ENCODE results near the gene HMMR. TPM values are rescaled to one million over a fixed set of nuclear protein-coding genes. Genes with fewer than 3 reads are reported as not detected.

The HMMR gene
- total and polyA plus RNA-seq, 9 of the 15 experiments (the other 6 are each of a cell fraction or from before 2014, with no cell fraction given), result 74.9 to 133 (median 90.8) TPM

DNA sequence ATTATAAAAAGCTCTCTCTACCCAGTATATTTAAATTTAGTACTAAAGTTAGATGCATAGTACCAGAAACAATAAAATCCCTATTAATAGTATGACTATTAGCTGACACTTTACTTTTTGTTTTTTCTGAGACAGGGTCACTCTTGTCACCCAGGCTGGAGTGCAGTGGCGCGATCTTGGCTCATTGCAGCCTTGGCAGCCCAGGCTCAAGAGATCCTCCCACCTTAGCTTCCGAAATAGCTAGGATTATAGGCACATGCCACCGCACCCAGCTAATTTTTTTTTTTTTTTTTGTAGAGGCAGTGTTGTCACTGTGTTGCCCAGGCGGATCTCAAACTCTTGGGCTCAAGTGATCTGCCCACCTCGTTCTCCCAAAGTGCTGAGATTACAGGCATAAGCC is 15.1 kb upstream of the HMMR start:
- H2AFZ ChIP-seq (ENCODE audit: low read depth, low read length), result no peak overlapping the region
- no peak overlapping the region for H3K4me3 ChIP-seq
- no peak overlapping the region for H3K4me2 ChIP-seq (ENCODE audit: insufficient read depth, low read length)
- POLR2A ChIA-PET, result interaction anchor here (0.7 to 9.0 kb wide), 3 partner anchors 10 to 36 kb away, joined by 3 to 126 read pairs (median 4); partner anchors contain the start of genes HMMR and NUDCD2
- no peaks in the 10 kb centered on the region for H4K20me1 ChIP-seq (replicated peaks; ENCODE audit: control insufficient read depth, insufficient read depth, low read length)
- H3K9ac ChIP-seq (ENCODE audit: insufficient read depth in 1 of 2, low read depth in 2 of 2, low read length in 2 of 2), result no peak overlapping the region
- H3K9me3 ChIP-seq (replicated peaks; ENCODE audit: control insufficient read depth, insufficient read depth, low read depth, low read length), result no peaks in the 10 kb centered on the region
- TF ChIP-seq SUPT5H (IDR thresholded peaks at IDR 0.05) (0 out of 2 replicates have a peak, but pooled peaks have one; percentile 24), TOE1 (IDR thresholded peaks at IDR 0.05; ENCODE audit: borderline replicate concordance) (no peak), TOE1 (CRISPR knock-in tag; IDR thresholded peaks at IDR 0.05; ENCODE audit: borderline replicate concordance, low read depth) (no peak)
- FAIRE-seq (no peak), ATAC-seq (no peak), DNase-seq (ENCODE audit: extremely low read depth in 1 of 4, low spot score in 3 of 4) (no peak)
- intact Hi-C loops (cut with micrococcal nuclease), result no loop called here
- BruUV-seq (replicated peaks), result no TSS peak
- no peaks in the 10 kb centered on the region for H3K9me1 ChIP-seq (ENCODE audit: control insufficient read depth, insufficient read depth, low read length)
- no peaks in the 10 kb centered on the region for H3K27me3 ChIP-seq (ENCODE audit: control insufficient read depth in 2 of 2, insufficient read depth in 2 of 2, low read length in 2 of 2)
- in situ Hi-C loops (cut with MboI), result no loop called here
- peaks cover 92% of the 10 kb centered on the region for H3K36me3 ChIP-seq (ENCODE audit: control insufficient read depth, insufficient read depth, low read length)
- CTCF ChIA-PET (ENCODE audit: low intra/inter-chr PET ratio), result no interaction called here
- no peak overlapping the region for H3K27ac ChIP-seq (ENCODE audit: extremely low read depth, low read depth, low read length)
- peaks cover 41% of the 10 kb centered on the region for H3K79me2 ChIP-seq (ENCODE audit: control insufficient read depth, insufficient read depth, low read length)
- WGBS (ENCODE audit: insufficient coverage, low coverage, missing lambda C conversion rate), result 90% methylated on average over 4 of the region's 6 CpGs
- peaks cover 0 to 8% of the 10 kb centered on the region in 2 experiments; a peak in 2 of 5 replicates for H3K4me1 ChIP-seq (replicated peaks in 1 of 2; ENCODE audit: control insufficient read depth in 2 of 2, insufficient read depth in 2 of 2, low read length in 2 of 2)

DNA sequence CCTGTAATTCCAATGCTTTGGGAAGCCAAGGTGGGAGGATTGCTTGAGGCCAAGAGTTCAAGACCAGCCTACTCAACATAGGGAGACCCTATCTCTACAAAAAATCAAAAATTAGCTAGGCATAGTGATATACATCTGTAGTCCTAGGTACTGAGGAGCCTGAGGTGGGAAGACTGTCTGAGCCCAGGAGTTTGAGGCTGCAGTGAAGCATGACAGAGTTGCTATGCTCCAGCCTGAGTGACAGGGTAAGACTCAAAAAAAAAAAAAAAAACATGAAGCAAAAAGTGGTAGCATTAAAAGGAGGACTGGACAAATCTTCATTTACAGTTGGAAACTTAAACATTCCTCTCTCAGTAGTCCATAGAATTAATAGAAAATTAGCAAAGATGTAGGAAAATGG is 13.2 kb upstream of the HMMR start:
- intact Hi-C loops (cut with micrococcal nuclease) (no loop called here), in situ Hi-C loops (cut with MboI) (no loop called here)
- DNase-seq (ENCODE audit: extremely low read depth in 1 of 4, low spot score in 3 of 4) (no peak), FAIRE-seq (no peak), ATAC-seq (peak; percentile 29)
- Histone ChIP-seq H3K27ac (ENCODE audit: extremely low read depth, low read depth, low read length) (no peak overlapping the region), H3K9ac (ENCODE audit: insufficient read depth in 1 of 2, low read depth in 2 of 2, low read length in 2 of 2) (no peak overlapping the region), H2AFZ (ENCODE audit: low read depth, low read length) (no peak overlapping the region), H3K4me3 (no peak overlapping the region), H3K9me3 (replicated peaks; ENCODE audit: control insufficient read depth, insufficient read depth, low read depth, low read length) (no peaks in the 10 kb centered on the region), H3K9me1 (ENCODE audit: control insufficient read depth, insufficient read depth, low read length) (no peaks in the 10 kb centered on the region), H3K4me1 (replicated peaks in 1 of 2; ENCODE audit: control insufficient read depth in 2 of 2, insufficient read depth in 2 of 2, low read length in 2 of 2) (no peaks in the 10 kb centered on the region), H4K20me1 (replicated peaks; ENCODE audit: control insufficient read depth, insufficient read depth, low read length) (no peaks in the 10 kb centered on the region), H3K36me3 (ENCODE audit: control insufficient read depth, insufficient read depth, low read length) (peaks cover 85% of the 10 kb centered on the region), H3K79me2 (ENCODE audit: control insufficient read depth, insufficient read depth, low read length) (peaks cover 22% of the 10 kb centered on the region), H3K4me2 (ENCODE audit: insufficient read depth, low read length) (no peak overlapping the region), H3K27me3 (ENCODE audit: control insufficient read depth in 2 of 2, insufficient read depth in 2 of 2, low read length in 2 of 2) (no peaks in the 10 kb centered on the region)
- ChIA-PET POLR2A (interaction anchor here (1.2 to 4.5 kb wide), 2 partner anchors 9 to 13 kb away, joined by 3 to 43 read pairs; partner anchors contain the start of genes CCNG1, HMMR and NUDCD2), CTCF (ENCODE audit: low intra/inter-chr PET ratio) (no interaction called here)
- no TSS peak for BruUV-seq (replicated peaks)
- TF ChIP-seq, protein P1, sequence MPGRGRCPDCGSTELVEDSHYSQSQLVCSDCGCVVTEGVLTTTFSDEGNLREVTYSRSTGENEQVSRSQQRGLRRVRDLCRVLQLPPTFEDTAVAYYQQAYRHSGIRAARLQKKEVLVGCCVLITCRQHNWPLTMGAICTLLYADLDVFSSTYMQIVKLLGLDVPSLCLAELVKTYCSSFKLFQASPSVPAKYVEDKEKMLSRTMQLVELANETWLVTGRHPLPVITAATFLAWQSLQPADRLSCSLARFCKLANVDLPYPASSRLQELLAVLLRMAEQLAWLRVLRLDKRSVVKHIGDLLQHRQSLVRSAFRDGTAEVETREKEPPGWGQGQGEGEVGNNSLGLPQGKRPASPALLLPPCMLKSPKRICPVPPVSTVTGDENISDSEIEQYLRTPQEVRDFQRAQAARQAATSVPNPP (IDR thresholded peaks at IDR 0.05; ENCODE audit: borderline replicate concordance, insufficient read depth, insufficient read length), result no peak
- TF ChIP-seq, protein P2, sequence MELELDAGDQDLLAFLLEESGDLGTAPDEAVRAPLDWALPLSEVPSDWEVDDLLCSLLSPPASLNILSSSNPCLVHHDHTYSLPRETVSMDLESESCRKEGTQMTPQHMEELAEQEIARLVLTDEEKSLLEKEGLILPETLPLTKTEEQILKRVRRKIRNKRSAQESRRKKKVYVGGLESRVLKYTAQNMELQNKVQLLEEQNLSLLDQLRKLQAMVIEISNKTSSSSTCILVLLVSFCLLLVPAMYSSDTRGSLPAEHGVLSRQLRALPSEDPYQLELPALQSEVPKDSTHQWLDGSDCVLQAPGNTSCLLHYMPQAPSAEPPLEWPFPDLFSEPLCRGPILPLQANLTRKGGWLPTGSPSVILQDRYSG (tag; conservative IDR thresholded peaks at IDR 0.05; ENCODE audit: low read depth), result no peak
- TF ChIP-seq DNMT1 (IDR thresholded peaks at IDR 0.05) (no peak), SMARCB1 (IDR thresholded peaks at IDR 0.05; ENCODE audit: insufficient read length, low read depth) (no peak), ZNF717 (CRISPR knock-in tag; IDR thresholded peaks at IDR 0.05) (no peak), SMARCA4 (IDR thresholded peaks at IDR 0.05) (no peak)
- TF ChIP-seq, protein P3, sequence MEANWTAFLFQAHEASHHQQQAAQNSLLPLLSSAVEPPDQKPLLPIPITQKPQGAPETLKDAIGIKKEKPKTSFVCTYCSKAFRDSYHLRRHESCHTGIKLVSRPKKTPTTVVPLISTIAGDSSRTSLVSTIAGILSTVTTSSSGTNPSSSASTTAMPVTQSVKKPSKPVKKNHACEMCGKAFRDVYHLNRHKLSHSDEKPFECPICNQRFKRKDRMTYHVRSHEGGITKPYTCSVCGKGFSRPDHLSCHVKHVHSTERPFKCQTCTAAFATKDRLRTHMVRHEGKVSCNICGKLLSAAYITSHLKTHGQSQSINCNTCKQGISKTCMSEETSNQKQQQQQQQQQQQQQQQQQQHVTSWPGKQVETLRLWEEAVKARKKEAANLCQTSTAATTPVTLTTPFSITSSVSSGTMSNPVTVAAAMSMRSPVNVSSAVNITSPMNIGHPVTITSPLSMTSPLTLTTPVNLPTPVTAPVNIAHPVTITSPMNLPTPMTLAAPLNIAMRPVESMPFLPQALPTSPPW (CRISPR knock-in tag; IDR thresholded peaks at IDR 0.05), result no peak
- TF ChIP-seq, protein P4, sequence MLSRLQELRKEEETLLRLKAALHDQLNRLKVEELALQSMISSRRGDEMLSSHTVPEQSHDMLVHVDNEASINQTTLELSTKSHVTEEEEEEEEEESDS (CRISPR knock-in tag; IDR thresholded peaks at IDR 0.05), result no peak
- TF ChIP-seq, protein P5, sequence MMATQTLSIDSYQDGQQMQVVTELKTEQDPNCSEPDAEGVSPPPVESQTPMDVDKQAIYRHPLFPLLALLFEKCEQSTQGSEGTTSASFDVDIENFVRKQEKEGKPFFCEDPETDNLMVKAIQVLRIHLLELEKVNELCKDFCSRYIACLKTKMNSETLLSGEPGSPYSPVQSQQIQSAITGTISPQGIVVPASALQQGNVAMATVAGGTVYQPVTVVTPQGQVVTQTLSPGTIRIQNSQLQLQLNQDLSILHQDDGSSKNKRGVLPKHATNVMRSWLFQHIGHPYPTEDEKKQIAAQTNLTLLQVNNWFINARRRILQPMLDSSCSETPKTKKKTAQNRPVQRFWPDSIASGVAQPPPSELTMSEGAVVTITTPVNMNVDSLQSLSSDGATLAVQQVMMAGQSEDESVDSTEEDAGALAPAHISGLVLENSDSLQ (IDR thresholded peaks at IDR 0.05), result peak; percentile 75

All from K562 (cell line).